Measurements from ENCODE around the gene HMGCL.

GRCh38 chr1:23864801-23865542, 39.7 kb upstream of the HMGCL start:
- TF ChIP-seq CTCF (IDR thresholded peaks at IDR 0.05) (no peak), POLR2A (IDR thresholded peaks at IDR 0.05) (no peak)
